GM21447 (cell line): Measurements from ENCODE around the gene STX19.
"Not testable (repeated sequence)": the region's sequence is repeated elsewhere in the genome, so short reads cannot be mapped to it uniquely, and the experiment has no call there.

Experiments used
- ATAC-seq: cut with Tn5 transposase; IDR thresholded peaks from one replicate; pipeline ENCODE4 v1.9.1; 2021; ENCODE audit not compliant: unreplicated experiment

Gene STX19, protein sequence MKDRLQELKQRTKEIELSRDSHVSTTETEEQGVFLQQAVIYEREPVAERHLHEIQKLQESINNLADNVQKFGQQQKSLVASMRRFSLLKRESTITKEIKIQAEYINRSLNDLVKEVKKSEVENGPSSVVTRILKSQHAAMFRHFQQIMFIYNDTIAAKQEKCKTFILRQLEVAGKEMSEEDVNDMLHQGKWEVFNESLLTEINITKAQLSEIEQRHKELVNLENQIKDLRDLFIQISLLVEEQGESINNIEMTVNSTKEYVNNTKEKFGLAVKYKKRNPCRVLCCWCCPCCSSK

DNA sequence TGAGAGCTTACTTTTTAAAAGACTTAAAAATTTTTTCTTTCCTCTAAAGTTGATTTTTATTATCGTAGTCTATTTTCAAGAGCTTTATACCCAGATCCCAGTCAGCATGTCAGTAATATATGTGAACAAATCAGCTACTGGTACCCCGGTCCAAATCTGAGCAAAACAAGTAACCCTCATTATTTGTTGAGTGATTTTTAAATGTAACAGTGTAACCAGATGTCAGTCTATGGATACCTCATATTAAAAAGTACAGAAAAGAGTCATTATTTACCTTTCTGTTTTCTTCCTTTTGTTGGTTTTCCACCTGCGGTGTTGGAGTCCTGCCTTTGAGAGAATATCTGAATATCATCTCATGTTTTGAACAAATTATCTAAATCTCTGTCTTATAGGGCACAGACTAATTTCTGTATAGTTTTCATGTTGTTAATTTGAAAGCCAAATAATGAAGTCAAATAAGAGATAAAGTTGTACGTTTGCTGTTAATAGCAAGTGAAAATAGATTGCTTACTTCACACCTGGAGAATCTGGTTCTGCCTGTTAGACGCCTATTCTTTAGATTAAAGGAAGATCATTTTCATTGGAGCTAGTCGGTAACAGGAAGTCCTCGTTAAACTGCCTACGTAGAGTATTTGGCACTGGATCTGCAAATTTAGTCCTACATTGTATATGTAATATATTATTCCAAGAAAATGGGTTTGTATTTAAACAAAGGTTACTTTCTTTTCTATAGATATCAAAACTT lies at the start of gene STX19:
Gene STX19 (minus strand): TSS at position 505 of the 745 bp plus-strand sequence. CDS start 13,328 bp downstream, outside the sequence.
- ATAC-seq: no peak

DNA sequence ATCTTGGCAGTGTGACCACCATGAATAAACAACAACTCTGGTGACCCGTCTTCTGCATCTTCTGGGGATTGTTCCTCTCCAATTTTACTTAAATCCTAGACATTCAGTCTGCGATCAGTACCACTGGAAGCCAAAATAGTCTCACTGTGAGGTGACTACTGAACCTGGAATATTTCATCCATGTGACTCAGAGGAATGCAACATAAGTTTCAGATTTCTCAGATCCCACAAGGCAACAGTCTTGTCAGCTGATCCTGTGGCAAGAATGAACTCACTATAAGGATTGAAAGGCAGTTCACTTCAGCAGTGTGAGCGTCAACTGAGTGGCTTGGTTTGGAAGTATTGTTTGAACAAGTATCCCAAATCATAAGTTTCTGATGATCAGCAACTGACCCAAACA lies 47.7 kb upstream of the STX19 start:
- no peak for ATAC-seq

DNA sequence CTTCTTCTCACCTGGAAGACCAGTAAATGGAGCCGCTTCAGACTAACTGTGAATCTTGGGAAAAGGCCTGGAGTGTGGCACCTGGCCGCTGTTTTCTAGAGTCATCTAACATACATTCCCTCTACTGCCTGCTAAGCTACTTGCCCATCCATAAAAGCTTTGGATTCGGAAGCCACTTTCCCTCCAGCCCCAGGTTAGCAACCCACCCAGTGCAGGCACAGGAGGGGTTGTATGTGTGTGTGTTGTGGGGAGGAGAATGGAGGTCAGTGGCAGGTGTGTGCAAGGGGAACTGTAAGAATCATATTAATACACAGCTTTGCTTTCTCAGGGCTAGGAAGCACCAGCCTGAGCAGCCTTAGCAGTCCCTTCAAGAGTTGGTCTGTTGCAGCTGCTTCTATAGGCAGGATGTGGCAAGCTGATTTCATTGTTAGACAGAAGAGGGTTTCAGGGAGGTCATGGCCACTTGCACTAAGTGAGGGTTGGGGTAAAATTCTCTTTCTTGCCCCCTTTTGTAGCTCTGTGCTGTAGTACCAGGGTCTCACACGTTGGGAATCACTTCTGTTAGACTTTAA lies 43.4 kb upstream of the STX19 start:
- ATAC-seq: peak; percentile 78

DNA sequence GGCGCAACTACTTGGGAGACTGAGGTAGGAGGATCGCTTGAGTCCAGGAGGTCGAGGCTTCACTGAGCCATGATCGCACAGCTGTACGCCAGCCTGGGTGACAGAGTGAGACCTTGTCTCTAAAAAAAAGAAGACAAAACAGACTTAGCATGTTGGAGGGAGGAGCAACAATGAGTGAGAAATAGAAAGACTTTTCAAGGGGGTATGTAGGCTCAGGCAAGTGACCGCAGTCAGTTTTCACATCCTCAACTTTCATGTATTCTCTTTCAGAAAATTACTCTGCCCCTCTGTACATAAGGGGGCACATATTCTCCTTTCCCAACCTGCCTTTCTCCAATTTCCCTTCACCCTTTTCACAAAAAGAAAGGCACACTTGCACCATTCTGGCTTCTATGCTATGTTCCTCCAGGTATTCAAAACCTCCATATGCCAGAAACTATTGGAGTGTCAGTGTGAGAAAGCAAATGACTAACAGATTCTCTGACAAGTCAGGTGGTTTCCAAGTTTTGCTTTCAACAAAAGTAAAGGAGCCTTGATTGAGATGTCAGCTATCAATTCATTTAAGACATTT lies 42.0 kb upstream of the STX19 start:
- ATAC-seq: peak; percentile 51

DNA sequence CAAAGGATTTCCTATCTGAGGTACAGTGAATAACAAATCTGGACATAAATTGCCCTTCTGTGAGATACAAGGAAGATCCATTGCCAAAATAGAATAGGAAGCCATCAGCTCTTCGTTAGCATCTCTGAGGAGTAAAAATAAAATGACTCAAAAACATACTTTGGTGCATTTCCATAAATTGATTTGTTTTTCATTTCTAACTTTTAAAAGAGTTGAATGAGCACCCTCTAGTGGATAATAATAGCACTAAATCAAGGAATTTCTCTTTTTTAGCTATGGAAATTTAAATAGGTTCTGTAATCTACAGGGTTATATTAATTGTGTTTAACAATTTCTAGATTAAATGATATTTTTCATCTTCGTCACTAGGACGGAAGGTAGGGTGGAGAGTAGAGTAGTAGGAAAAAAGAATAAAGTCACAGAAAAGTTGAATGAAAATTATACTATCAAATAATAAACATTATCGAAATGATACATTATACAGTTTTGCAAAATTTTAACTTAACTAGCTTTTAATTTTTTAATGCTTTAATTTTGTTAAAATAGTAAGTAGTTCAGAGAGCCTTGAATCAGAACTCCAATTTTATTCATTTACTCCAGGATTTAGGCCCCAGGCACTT lies 40.9 kb upstream of the STX19 start:
- ATAC-seq: no peak

DNA sequence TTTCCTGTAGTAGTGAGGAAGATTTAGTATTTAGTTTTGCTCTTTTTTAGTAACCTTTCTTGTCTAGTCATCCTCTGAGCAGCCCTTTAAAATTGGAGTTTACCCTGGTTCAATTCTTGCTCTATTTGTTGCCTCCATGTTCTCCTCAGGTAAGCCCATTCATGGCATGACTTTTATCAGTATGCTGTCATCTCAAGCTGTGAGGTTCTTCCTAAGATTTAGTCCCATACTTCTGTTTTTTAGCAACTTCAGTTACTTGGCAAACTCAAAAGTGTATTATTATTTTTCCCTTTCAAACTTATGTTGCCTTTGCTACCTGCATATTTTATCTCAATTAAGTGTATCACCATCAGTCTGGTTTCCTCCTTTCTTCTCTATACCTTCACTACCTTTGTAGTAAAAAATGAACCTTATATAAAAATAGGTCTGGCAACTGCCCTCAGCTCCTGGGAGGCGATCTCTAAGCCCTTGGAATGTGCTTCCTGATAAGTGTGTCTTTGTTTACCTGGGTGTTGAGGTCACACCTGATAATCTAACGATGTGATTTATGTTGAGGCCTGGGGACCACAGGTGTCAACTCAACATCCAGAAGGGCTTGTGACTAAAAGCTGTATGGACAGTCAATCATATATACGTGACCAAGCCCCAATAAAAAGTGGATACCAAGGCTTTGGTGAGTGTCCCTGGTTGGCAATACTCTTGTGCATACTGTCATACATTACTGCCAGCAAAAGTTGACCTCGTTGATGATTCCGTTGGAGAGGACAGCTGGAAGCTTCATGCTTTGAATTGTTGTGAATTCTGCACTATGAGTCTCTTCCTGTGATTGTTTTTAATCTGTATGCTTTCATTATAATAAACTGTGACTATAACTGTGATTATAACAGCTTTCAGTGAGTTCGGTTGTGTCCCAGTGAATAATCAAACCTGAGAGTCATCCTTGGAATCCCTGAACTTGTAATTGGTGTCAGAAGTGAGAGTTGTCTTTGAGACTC lies 38.4 kb upstream of the STX19 start:
- no peak for ATAC-seq

DNA sequence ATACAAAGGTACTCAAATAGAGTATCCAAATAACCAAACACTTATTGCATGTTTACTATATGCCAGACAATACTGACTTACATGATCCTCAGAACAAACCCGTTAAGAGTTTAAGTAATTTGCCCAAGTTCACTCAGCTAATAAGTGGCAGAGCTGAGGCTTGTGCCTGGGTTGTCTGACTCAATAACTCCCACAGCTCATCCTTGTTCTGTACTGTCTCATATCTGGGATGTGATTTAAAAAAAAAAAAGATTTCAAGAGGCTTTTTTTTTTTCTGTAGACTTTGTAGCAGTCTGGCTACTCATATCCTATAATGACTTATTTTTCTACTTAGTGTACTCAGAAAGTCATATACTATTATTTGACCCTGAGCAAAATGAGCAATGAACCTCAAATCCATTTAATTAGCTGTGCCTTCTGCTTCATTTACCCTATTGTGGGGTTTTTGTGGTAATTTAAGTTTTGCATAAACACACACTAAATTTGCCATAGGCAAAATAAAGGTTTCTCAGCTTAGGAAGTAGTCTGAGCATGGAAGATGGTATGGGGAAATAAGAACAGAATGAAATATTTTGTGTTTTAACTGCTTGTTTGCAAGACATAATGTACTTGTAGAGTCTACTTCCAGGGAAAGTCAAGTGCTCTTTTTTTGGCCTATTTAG lies 37.6 kb upstream of the STX19 start:
- no peak for ATAC-seq

DNA sequence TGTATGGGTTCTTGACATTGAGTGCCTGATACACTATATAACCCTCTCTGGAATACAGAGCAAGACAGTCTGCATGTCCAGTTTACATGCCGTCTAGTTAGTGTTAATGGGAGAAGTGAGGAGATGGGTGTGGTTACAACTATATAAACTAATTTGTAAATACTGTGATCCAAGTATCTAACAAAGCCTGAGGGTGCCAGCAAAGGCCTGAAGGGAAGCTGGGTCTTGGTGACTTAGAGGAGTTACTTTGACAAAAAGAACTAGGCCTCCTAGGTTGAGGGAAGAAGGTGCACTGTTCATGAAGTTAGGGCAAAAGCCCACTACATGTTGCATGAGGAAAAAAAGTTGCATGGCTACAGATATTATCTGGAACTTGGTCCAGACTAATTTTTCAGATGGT lies 36.7 kb upstream of the STX19 start:
- ATAC-seq: no peak

DNA sequence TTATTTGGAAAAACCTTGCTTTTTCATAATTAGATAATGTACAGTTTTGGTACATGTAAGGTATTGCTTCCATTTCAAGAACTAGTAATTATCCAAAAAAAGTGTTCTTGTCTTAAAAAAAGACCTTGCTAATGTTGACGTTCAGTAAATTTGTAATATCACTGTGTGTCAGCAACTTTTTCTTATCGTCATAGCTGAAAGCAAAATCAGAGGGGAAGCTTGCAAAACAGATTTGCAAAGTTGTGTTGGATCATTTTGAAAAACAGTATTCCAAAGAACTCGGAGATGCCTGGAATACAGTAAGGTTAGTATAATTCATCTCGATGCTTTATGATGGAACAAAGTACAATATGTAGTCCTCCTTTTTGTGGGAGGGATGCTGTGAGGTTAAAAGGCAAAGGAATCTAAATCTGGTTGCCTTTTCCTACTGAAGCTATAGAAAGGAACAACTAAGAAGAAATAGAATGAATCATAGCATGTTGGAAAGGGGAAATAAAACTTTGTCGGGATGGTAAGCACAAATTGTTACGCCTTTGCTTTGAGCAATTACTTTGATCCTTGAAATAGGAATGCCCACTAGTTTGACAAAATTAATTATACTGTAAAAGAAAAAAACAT lies 36.0 kb upstream of the STX19 start:
- ATAC-seq: no peak

DNA sequence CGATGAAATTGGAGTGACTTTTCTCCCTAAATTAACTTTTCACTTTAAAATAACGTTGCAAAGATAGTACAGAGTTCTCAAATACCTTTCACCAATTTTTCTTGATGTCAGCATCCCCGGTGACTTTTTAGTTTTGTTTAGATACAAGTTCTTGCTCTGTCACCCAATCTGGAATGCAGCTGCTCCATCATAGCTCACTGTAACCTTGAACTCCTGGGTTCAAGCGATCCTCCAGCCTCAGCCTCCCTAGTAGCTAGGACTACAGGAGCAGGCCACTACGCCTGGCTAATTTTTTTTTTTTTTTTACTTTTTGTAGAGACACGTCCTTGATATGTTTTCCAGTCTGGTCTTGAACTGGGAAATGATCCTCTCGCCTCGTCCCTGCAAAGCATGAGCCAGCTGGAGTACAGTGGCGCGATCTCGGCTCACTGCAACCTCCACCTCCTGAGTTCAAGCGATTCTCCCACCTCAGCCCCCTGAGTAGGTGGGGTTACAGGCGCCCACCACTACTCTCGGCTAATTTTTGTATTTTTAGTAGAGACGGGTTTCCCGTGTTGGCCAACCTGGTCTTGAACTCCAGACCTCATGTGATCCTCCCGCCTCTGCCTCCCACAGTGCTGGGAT lies 35.2 kb upstream of the STX19 start:
- no peak for ATAC-seq

DNA sequence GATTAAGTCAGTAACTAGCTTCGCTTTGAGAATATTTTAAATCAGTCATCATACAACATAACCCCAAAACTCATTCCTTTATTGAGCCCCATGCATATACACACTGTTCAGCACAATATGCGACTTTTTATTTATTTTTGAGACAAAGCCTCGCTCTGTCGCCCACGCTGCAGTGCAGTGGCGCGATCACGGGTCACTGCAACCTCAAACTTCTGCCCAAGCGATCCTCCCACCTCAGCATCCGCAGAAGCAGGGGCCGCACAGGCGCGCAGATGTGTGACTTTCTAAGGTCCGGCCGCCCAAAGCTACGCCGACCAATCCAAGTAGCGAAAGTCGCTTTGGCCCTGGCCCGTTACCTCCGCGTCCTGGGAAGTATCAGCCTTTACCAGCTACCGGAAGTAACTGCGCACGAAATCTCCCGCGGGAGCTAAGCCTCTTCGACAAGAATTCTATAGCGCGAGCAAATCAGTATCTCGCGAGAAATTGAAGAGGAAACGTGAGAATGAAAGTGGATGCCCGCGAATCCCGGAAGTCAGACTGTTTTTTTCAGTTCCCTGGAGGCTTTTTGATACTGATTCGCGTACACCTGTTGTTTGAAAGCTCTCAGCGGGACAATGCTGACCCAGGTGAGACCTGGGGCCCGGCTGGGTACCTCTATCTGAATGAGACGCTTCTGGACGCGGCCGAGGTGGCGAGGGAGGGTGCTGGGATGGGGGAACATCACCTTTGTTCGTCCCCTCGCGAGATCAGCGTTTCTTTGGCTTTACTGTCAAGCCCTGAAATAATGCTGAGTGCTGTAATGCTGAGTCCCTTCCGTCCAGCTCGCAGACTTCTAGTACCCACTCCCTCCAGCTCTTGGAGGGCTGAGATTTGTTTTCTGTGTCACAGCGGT lies 34.4 kb upstream of the STX19 start, which contains the start of the genes DHFR2 and NSUN3:
Gene DHFR2 (minus strand): TSS at position 404 of the 892 bp plus-strand sequence. CDS start 1,405 bp downstream, outside the sequence.
Gene NSUN3 (plus strand): TSS at position 549 of the 892 bp plus-strand sequence. CDS start 66 bp downstream, at position 615.
- ATAC-seq: peak; percentile 95

DNA sequence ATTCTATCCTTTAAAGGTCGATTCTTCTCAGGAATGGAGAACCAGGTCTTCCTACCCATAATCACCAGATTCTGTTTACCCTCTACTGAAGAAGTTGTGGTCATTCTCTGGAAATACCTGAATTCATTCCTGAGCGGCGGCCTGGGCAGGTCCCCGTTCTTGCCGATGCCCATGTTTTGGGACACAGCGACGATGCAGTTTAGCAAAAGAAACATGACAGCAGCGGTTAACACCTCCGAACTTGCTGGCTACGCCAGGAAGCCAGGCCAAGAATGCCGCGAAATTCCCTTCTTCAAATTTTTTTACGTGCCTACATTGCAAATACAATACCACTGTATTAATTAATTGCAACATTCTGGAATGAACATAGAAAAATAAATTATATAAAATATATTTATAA lies 32.9 kb upstream of the STX19 start:
- no peak for ATAC-seq

DNA sequence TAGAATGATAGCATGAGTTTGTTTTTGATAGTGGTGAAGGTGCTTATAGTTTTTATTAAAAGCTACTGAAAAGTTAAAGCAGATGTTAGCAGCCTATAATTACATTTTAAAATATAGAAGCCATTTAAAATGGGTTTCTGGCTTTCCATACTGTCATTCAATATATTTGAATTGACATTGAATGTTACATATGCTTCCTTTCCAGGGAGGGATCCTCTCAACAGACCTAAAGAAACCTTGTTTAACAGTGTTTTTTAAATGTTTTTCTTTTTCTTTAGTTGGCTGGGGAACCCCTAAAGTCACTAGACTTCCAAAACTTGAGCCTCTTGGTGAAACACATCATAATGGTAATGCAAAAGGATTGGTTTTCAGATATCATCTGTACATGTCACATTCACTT lies 22.1 kb upstream of the STX19 start:
- ATAC-seq: no peak

DNA sequence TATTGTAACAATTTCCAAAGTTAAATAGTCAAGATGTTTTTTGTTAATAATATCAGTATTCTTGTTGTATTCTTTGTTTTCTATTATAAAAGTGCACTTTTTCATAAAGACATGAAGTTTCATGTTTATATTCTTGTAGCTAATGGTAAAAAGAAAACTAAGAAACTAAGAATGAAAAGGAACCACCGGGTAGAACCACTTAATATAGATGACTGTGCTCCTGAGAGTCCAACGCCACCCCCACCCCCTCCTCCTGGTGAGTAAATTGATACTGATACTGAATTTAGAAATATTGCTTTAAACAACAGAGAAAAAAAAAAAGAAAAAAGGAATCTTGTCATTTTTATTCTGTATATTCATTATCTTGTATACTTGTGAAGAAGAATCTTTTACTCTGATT lies 20.9 kb upstream of the STX19 start:
- no peak for ATAC-seq

DNA sequence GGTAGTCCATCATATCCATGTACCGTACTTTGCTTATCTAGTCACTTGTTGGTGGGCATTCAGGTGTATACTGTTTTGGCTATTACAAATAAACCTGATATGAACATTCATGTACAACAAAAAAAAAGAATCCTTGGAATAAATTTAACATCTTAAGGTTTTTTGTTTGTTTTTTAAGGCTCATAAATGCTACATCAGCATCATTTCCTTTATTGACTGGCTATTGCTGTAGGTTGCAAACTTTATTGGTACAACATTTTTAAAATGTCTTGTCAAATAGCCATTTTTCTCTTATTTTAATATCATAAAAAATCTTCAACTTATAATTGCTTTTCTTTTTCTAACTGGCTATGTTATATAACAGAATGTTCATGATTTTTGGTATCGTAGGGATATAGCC lies 18.1 kb upstream of the STX19 start:
- no peak for ATAC-seq

DNA sequence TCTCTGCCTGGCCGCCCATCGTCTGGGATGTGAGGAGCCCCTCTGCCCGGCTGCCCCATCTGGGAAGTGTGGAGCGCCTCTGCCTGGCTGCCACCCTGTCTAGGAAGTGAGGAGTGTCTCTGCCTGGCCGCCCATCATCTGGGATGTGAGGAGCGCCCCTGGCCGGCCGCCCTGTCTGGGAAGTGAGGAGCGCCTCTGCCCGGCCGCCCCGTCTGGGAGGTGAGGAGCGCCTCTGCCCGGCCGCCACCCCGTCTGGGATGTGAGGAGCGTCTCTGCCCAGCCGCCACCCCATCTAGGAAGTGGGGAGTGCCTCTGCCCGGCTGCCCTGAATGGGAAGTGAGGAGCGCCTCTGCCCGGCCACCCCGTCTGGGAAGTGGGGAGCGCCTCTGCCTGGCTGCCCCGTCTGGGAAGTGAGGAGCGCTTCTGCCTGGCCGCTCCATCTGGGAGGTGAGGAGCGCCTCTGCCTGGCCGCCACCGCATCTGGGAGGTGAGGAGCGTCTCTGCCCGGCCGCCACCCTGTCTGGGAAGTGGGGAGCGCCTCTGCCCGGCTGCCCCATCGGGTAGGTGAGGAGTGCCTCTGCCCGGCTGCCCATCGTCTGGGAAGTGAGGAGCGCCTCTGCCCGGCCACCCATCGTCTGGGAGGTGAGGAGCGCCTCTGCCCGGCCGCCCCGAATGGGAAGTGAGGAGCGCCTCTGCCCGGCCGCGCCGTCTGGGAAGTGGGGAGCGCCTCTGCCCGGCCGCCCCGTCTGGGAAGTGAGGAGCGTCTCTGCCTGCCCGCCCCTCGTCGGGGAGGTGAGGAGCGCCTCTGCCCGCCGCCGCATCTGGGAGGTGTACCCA lies 15.9 kb upstream of the STX19 start:
- not testable (repeated sequence) for ATAC-seq

DNA sequence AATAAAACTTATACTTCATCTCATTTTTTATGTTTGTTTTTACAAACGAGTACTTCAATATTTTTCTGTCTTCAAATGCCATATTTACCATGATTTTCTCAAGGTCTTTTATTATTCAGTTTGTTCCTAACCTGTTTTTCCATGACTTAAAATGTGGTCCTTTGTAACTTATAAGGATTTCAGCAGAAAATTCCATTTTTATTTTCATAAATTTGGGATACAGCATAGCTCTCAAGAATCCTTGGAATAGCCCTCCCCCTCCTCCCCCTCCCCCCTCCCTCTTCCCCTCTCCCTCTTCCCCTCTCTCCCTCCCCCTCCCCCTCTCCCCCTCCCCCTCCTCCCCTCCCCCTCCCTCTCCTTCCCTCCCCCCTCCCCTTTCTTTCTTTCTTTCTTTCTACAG lies 14.9 kb upstream of the STX19 start:
- ATAC-seq: no peak
